ENCODE results near the gene ANK3. TPM values are rescaled to one million over a fixed set of nuclear protein-coding genes. Genes with fewer than 3 reads are reported as not detected.

The ANK3 gene
- total and polyA plus RNA-seq, 2 donors (not counting 3 experiments of a cell fraction or from before 2014, with no cell fraction given): 0.88 to 8.5 TPM

GRCh38 chr10:60107308-60107976 is 282.2 kb downstream of the ANK3 start:
- Histone ChIP-seq H3K27me3 (ENCODE audit: control insufficient read depth in 2 of 2, insufficient read depth in 2 of 2, low read length in 2 of 2) (no peaks in the 10 kb centered on the region), H3K36me3 (ENCODE audit: control insufficient read depth in 2 of 2, extremely low read depth in 1 of 2, insufficient read depth in 2 of 2, low read length in 2 of 2) (no peaks in the 10 kb centered on the region), H3K9me3 (replicated peaks; ENCODE audit: control insufficient read depth, insufficient read depth, low read length) (no peaks in the 10 kb centered on the region), H3K9ac (replicated peaks; ENCODE audit: extremely low read depth, insufficient read depth, low read length) (no peak overlapping the region), H3K4me3 (replicated peaks in 1 of 3; ENCODE audit: insufficient read depth in 1 of 3, low read depth in 1 of 3, low read length in 3 of 3) (no peak overlapping the region), H3K4me2 (ENCODE audit: insufficient read depth, low read length) (no peak overlapping the region), H3K9me1 (replicated peaks; ENCODE audit: control insufficient read depth, extremely low read depth, insufficient read depth, low read length) (no peaks in the 10 kb centered on the region), H3K79me2 (ENCODE audit: control insufficient read depth, insufficient read depth, low read length) (no peaks in the 10 kb centered on the region), H4K20me1 (replicated peaks; ENCODE audit: control insufficient read depth, extremely low read depth, insufficient read depth, low read length) (no peaks in the 10 kb centered on the region), H2AFZ (ENCODE audit: low read depth, low read length) (no peak overlapping the region), H3K27ac (ENCODE audit: insufficient read depth, low read depth, low read length) (no peak overlapping the region), H3K4me1 (ENCODE audit: control insufficient read depth, extremely low read depth, insufficient read depth, low read length) (no peaks in the 10 kb centered on the region)
- POLR2A ChIA-PET: no interaction called here
- dilution Hi-C loops (cut with MboI; ENCODE audit: extremely low pct_ligation_motif_present, low sequenced_read_pairs): no loop called here
- intact Hi-C loops (cut with micrococcal nuclease): no loop called here
- TF ChIP-seq MAX (IDR thresholded peaks at IDR 0.05; ENCODE audit: insufficient read depth, insufficient read length) (no peak), POLR2AphosphoS5 (IDR thresholded peaks at IDR 0.05; ENCODE audit: insufficient read depth, low read depth, low read length) (no peak), GATA2 (IDR thresholded peaks at IDR 0.05; ENCODE audit: insufficient read depth, insufficient read length, low read depth, low read length) (no peak), FOS (IDR thresholded peaks at IDR 0.05; ENCODE audit: borderline replicate concordance, insufficient read depth, low read length) (no peak), JUN (IDR thresholded peaks at IDR 0.05; ENCODE audit: borderline replicate concordance, insufficient read depth, insufficient read length, low read depth) (no peak), EZH2 (IDR thresholded peaks at IDR 0.05; ENCODE audit: borderline replicate concordance, low read depth, low read length, severe bottlenecking) (no peak), MYC (IDR thresholded peaks at IDR 0.05; ENCODE audit: low read depth, low read length) (no peak), POLR2A (IDR thresholded peaks at IDR 0.05; ENCODE audit: low read depth, low read length) (no peak), CTCF (IDR thresholded peaks at IDR 0.05; ENCODE audit: extremely low read depth in 1 of 2, insufficient read depth in 1 of 2, low read depth in 1 of 2, low read length in 2 of 2) (no peak)
- CTCF ChIA-PET: interaction anchor here (1.5 to 1.6 kb wide), 2 partner anchors 334 to 542 kb away, joined by 3 read pairs; no protein-coding TSS in a partner anchor
- no TSS peak for BruUV-seq (replicated peaks)
- DNase-seq (ENCODE audit: low read depth, low spot score) (no peak), FAIRE-seq (no peak)
